Liver (tissue), 9 donors: ENCODE measurements around the gene POLR3C. TPM values are rescaled to one million over a fixed set of nuclear protein-coding genes. Genes with fewer than 3 reads are reported as not detected.

Experiments used
- DNase-seq: peaks from one replicate; pipeline ENCODE4 v3.0.0-alpha.2; 2017; ENCODE audit warnings: low spot score
- H3K27ac ChIP-seq, 2 donors: one replicate each; pipeline ENCODE4 v1.7.0; 2013; ENCODE audit warnings: inconsistent platforms in 2 of 2, low read length in 2 of 2, control low read depth in 1 of 2, low read depth in 1 of 2, mild to moderate bottlenecking in 1 of 2
- H3K27me3 ChIP-seq, 4 donors: one replicate each; pipeline versions ENCODE4 v1.6.1 to v1.7.0; 2013; ENCODE audit warnings: low read length in 3 of 4, inconsistent platforms in 1 of 4, mild to moderate bottlenecking in 1 of 4, moderate library complexity in 1 of 4; ENCODE audit not compliant: control insufficient read depth in 4 of 4, insufficient read depth in 4 of 4
- H3K36me3 ChIP-seq, 4 donors: one replicate each; pipeline versions ENCODE4 v1.6.1 to v1.7.0; 2013; ENCODE audit warnings: low read length in 3 of 4, mild to moderate bottlenecking in 3 of 4, low read depth in 1 of 4, moderate library complexity in 1 of 4; ENCODE audit not compliant: control insufficient read depth in 4 of 4, insufficient read depth in 3 of 4
- H3K4me1 ChIP-seq, 4 donors: one replicate each; pipeline versions ENCODE4 v1.6.1 to v1.7.0; 2013; ENCODE audit warnings: low read length in 3 of 4, mild to moderate bottlenecking in 3 of 4, moderate library complexity in 1 of 4; ENCODE audit not compliant: control insufficient read depth in 4 of 4, insufficient read depth in 4 of 4
- H3K4me3 ChIP-seq, 3 donors: one replicate each; pipeline versions ENCODE4 v1.6.1 to v1.7.0; 2013; ENCODE audit warnings: low read length in 3 of 3, control low read depth in 1 of 3, low read depth in 1 of 3, mild to moderate bottlenecking in 1 of 3
- H3K9ac ChIP-seq, 2 donors: one replicate each; pipeline ENCODE4 v1.7.0; 2013; ENCODE audit warnings: low read length in 2 of 2, mild to moderate bottlenecking in 2 of 2, moderate library complexity in 2 of 2, control low read depth in 1 of 2, low read depth in 1 of 2
- H3K9me3 ChIP-seq, 4 donors: one replicate each; pipeline versions ENCODE4 v1.6.1 to v1.7.0; 2013; ENCODE audit warnings: low read length in 3 of 4; ENCODE audit not compliant: control insufficient read depth in 4 of 4
- FOXA1 ChIP-seq: IDR thresholded peaks from 2 replicates; pipeline ENCODE4 v1.6.1; 2016; ENCODE audit warnings: antibody characterized with exemption
- FOXA2 ChIP-seq: IDR thresholded peaks from 2 replicates; pipeline ENCODE4 v1.6.1; 2016; ENCODE audit warnings: antibody characterized with exemption
- GABPA ChIP-seq, 2 donors: IDR thresholded peaks in 1 of 2; conservative IDR thresholded peaks in 1 of 2; 2 replicates each; pipeline ENCODE4 v1.6.1; 2016; ENCODE audit warnings: antibody characterized with exemption in 2 of 2, mild to moderate bottlenecking in 1 of 2, moderate library complexity in 1 of 2
- HNF4A ChIP-seq, 2 donors: conservative IDR thresholded peaks; 2 replicates each; pipeline ENCODE4 v1.6.1; 2016; ENCODE audit warnings: antibody characterized with exemption in 2 of 2, mild to moderate bottlenecking in 2 of 2
- MAX ChIP-seq: IDR thresholded peaks from 2 replicates; pipeline ENCODE4 v1.6.1; 2016; ENCODE audit warnings: antibody characterized with exemption
- REST ChIP-seq: IDR thresholded peaks from 2 replicates; pipeline ENCODE4 v1.6.1; 2016; ENCODE audit warnings: antibody characterized with exemption, mild to moderate bottlenecking
- RXRA ChIP-seq, 2 donors: IDR thresholded peaks; 2 replicates each; pipeline ENCODE4 v1.6.1; 2017 to 2018; ENCODE audit warnings: antibody characterized with exemption in 2 of 2, mild to moderate bottlenecking in 1 of 2
- SP1 ChIP-seq: IDR thresholded peaks from 2 replicates; pipeline ENCODE4 v1.6.1; 2018; ENCODE audit warnings: antibody characterized with exemption, mild to moderate bottlenecking
- ZBTB33 ChIP-seq: IDR thresholded peaks from 2 replicates; pipeline ENCODE4 v1.6.1; 2016; ENCODE audit warnings: antibody characterized with exemption
- WGBS: extraction: QIAGEN DNeasy Blood & Tissue Kit; methylation state at CpG from one replicate; pipeline ENCODE4 v1.1.7; 2013; 5-methylcytosine and 5-hydroxymethylcytosine counted together
- polyA plus RNA-seq, 2 donors: library from polyadenylated mRNA; stranded (reverse) in 1 of 2; unstranded in 1 of 2; fragments of 200-250 nt in 1 of 2; fragments of >200 nt in 1 of 2; fragmentation: Nextera tagmentation in 1 of 2; extraction: Ambion mirVana in 1 of 2; gene quantifications; one replicate each; pipeline versions ENCODE4 v1.2.1 to v1.2.3, GENCODE V29; 2013 to 2015
- total RNA-seq, 2 donors: library from RNA; depleted of rRNA; stranded (reverse); fragments of >200 nt; gene quantifications; one replicate each; pipeline ENCODE4 v1.2.3, GENCODE V29; 2014
- donor health status: healthy.
- donor health status: healthy.
- donor health status: healthy.
- donor health status: healthy.
- donor health status: healthy.

POLR3C gene
- total and polyA plus RNA-seq, 4 donors = 6.3 to 22.0 (median 10.6) TPM

- Histone ChIP-seq H3K4me3 (peak overlapping the region; percentile 68 to 94 (median 83)), H3K9ac (peak overlapping the region; percentile 49 to 79), H3K36me3 (peaks cover 0 to 14% (median 10%) of the 10 kb centered on the region in 4 donors), H3K4me1 (peaks cover 5 to 14% (median 11%) of the 10 kb centered on the region in 4 donors), H3K27ac (peak overlapping the region; percentile 73 to 86), H3K27me3 (no peaks in the 10 kb centered on the region), H3K9me3 (no peaks in the 10 kb centered on the region)
- WGBS = under 1% methylated on average over 41 of the region's 41 CpGs
- TF ChIP-seq GABPA (IDR thresholded peaks at IDR 0.05 in 1 of 2, conservative IDR thresholded peaks at IDR 0.05 in 1 of 2) (no peak), REST (peak; percentile 6), SP1 (no peak)
- peak; percentile 83 for DNase-seq
Measured at GRCh38 chr1:145859491-145860023, 35.6 kb downstream of the POLR3C start.

- Histone ChIP-seq H3K27ac (no peak overlapping the region), H3K9ac (no peak overlapping the region), H3K27me3 (no peaks in the 10 kb centered on the region), H3K4me1 (peaks cover 3 to 10% (median 6%) of the 10 kb centered on the region in 4 donors), H3K4me3 (no peak overlapping the region), H3K36me3 (no peaks in the 10 kb centered on the region), H3K9me3 (no peaks in the 10 kb centered on the region)
- no peak for DNase-seq
- TF ChIP-seq REST (no peak), FOXA1 (no peak), FOXA2 (no peak), RXRA (IDR thresholded peaks at IDR 0.05) (no peak), ZBTB33 (no peak), MAX (no peak), HNF4A (conservative IDR thresholded peaks at IDR 0.05) (no peak)
- WGBS = 87% methylated on average over 5 of the region's 5 CpGs
Measured at GRCh38 chr1:145863282-145864018, 39.5 kb downstream of the POLR3C start.
